ENCODE measurements around the gene VTCN1. TPM values are rescaled to one million over a fixed set of nuclear protein-coding genes. Genes with fewer than 3 reads are reported as not detected.
"Not testable (repeated sequence)": the region's sequence is repeated elsewhere in the genome, so short reads cannot be mapped to it uniquely, and the experiment has no call there.

The VTCN1 gene
- 12.4 and 12.8 TPM in 2 replicates for total RNA-seq
- 14.9 and 33.2 TPM in 2 replicates for polyA plus RNA-seq

- H3K9me2 ChIP-seq (replicated peaks; ENCODE audit: insufficient read depth), result no peaks in the 10 kb centered on the region
- no peak for TF ChIP-seq EZH2phosphoT487 (IDR thresholded peaks at IDR 0.05; ENCODE audit: low read depth, severe bottlenecking, unreplicated experiment)
- no peak for TF ChIP-seq CTCF (IDR thresholded peaks at IDR 0.05; ENCODE audit: poor library complexity)
- no peak for TF ChIP-seq EZH2 (IDR thresholded peaks at IDR 0.05; ENCODE audit: borderline replicate concordance)
- no peaks in the 10 kb centered on the region for H3K4me1 ChIP-seq (ENCODE audit: insufficient read depth)
- no peaks in the 10 kb centered on the region for H3K79me2 ChIP-seq
- peak; percentile 80 for DNase-seq (ENCODE audit: low spot score)
- no peaks in the 10 kb centered on the region for H3K27me3 ChIP-seq
- H3K36me3 ChIP-seq (replicated peaks; ENCODE audit: insufficient read depth, low read depth), result no peaks in the 10 kb centered on the region
- peak within 1 kb of the TSS; percentile 53 for H3K4me2 ChIP-seq
- WGBS (ENCODE audit: low lambda C conversion rate, missing lambda C conversion rate), result 34% methylated on average over 8 of the region's 8 CpGs
- H3K27ac ChIP-seq, result peak within 1 kb of the TSS; percentile 83
- no peaks in the 10 kb centered on the region for H3K9me3 ChIP-seq (ENCODE audit: low read depth)
- no peak within 1 kb of the TSS for H3K4me3 ChIP-seq
- H4K20me1 ChIP-seq (ENCODE audit: insufficient read depth, poor library complexity, severe bottlenecking), result no peaks in the 10 kb centered on the region
- no peak within 1 kb of the TSS for H2AFZ ChIP-seq
These were observed at the start of gene VTCN1 for GRCh38 chr1:117210831-117211261. Gene VTCN1, minus strand, starts transcription at chr1:117210927. Its CDS starts 72 bp downstream, at chr1:117210855.

GRCh38 chr1:117258791-117259190, 48.1 kb upstream of the VTCN1 start:
- Histone ChIP-seq H3K4me3 (no peak overlapping the region), H3K27me3 (no peaks in the 10 kb centered on the region), H3K4me1 (ENCODE audit: insufficient read depth) (no peaks in the 10 kb centered on the region), H3K9me2 (replicated peaks; ENCODE audit: insufficient read depth) (no peaks in the 10 kb centered on the region), H3K27ac (no peak overlapping the region), H3K4me2 (no peak overlapping the region), H3K36me3 (replicated peaks; ENCODE audit: insufficient read depth, low read depth) (no peaks in the 10 kb centered on the region), H2AFZ (no peak overlapping the region), H4K20me1 (ENCODE audit: insufficient read depth, poor library complexity, severe bottlenecking) (no peaks in the 10 kb centered on the region), H3K9me3 (ENCODE audit: low read depth) (no peaks in the 10 kb centered on the region), H3K79me2 (no peaks in the 10 kb centered on the region)
- DNase-seq (ENCODE audit: low spot score), result no peak
- no peak for TF ChIP-seq EZH2 (IDR thresholded peaks at IDR 0.05; ENCODE audit: borderline replicate concordance)
- TF ChIP-seq EZH2phosphoT487 (IDR thresholded peaks at IDR 0.05; ENCODE audit: low read depth, severe bottlenecking, unreplicated experiment), result no peak
- no peak for TF ChIP-seq CTCF (IDR thresholded peaks at IDR 0.05; ENCODE audit: poor library complexity)
- WGBS (ENCODE audit: low lambda C conversion rate, missing lambda C conversion rate), result 91% methylated on average over 3 of the region's 3 CpGs

DNA sequence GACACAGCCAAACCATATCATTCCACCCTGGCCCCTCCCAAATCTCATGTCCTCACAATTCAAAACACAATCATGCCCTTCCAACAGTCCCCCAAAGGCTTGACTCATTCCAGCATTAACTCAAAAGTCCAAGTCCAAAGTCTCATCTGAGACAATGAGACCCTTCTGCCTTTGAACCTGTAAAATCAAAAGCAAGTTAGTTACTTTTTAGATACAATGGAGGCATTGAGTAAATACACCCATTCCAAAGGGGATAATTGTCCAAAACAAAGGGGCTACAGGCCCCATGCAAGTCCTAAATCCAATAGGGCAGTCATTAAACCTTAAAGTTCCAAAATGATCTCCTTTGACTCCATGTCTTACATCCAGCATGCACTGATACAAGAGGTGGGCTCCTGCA, 47.3 kb upstream of the VTCN1 start:
- H3K4me3 ChIP-seq, result not testable (repeated sequence)

DNA sequence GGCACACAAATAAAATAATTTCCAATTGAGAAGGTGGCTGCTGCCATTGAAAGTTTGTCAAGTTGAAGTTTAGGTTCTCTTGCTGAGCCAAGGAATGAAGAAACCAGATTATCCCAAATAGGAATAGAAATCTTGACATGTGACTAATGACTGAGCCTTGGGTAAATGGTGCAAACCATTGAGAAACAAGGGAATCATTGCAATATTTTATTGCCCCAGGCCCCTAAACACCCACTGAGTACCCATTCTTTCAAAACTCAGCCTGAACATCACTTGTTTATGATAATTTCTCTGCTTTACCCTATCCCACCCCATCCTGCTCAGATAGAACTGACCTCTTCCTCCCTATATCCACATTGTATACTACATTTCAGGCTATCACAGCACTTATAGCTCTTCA, 46.6 kb upstream of the VTCN1 start:
- H3K4me1 ChIP-seq (ENCODE audit: insufficient read depth), result no peaks in the 10 kb centered on the region
- no peaks in the 10 kb centered on the region for H3K79me2 ChIP-seq
- TF ChIP-seq CTCF (IDR thresholded peaks at IDR 0.05; ENCODE audit: poor library complexity) (no peak), EZH2phosphoT487 (IDR thresholded peaks at IDR 0.05; ENCODE audit: low read depth, severe bottlenecking, unreplicated experiment) (no peak), EZH2 (IDR thresholded peaks at IDR 0.05; ENCODE audit: borderline replicate concordance) (no peak)
- H3K9me3 ChIP-seq (ENCODE audit: low read depth), result no peaks in the 10 kb centered on the region
- H4K20me1 ChIP-seq (ENCODE audit: insufficient read depth, poor library complexity, severe bottlenecking), result no peaks in the 10 kb centered on the region
- no peak overlapping the region for H3K4me2 ChIP-seq
- DNase-seq (ENCODE audit: low spot score), result no peak
- H3K27ac ChIP-seq, result no peak overlapping the region
- no peak overlapping the region for H2AFZ ChIP-seq
- no peaks in the 10 kb centered on the region for H3K9me2 ChIP-seq (replicated peaks; ENCODE audit: insufficient read depth)
- H3K4me3 ChIP-seq, result no peak overlapping the region
- no peaks in the 10 kb centered on the region for H3K36me3 ChIP-seq (replicated peaks; ENCODE audit: insufficient read depth, low read depth)
- H3K27me3 ChIP-seq, result no peaks in the 10 kb centered on the region

More for the DNA sequence above, 47.3 kb upstream of the VTCN1 start:
- not testable (repeated sequence) for H2AFZ ChIP-seq; H4K20me1 ChIP-seq (ENCODE audit: insufficient read depth, poor library complexity, severe bottlenecking); H3K4me2 ChIP-seq; H3K27ac ChIP-seq; H3K4me1 ChIP-seq (ENCODE audit: insufficient read depth); H3K27me3 ChIP-seq; H3K9me2 ChIP-seq (replicated peaks; ENCODE audit: insufficient read depth); H3K36me3 ChIP-seq (replicated peaks; ENCODE audit: insufficient read depth, low read depth); H3K79me2 ChIP-seq; DNase-seq (ENCODE audit: low spot score); H3K9me3 ChIP-seq (ENCODE audit: low read depth)

All from hepatocyte (in vitro differentiated cells).